Neural cell (in vitro differentiated cells): ENCODE results near the gene AFF2. TPM values are rescaled to one million over a fixed set of nuclear protein-coding genes. Genes with fewer than 3 reads are reported as not detected.

ENCODE experiments used
- H2AFZ ChIP-seq: fragments of 200-600, 300-800 bp; sonication (generic), shearing (Covaris generic); 2 replicates; pipeline ENCODE4 v1.6.0; 2014; ENCODE audit warnings: low read depth, mild to moderate bottlenecking, antibody characterized with exemption, low read length, moderate library complexity
- H3F3A ChIP-seq: fragments of 200-600 bp; shearing (Covaris generic); 2 replicates; pipeline ENCODE4 v1.6.1; 2016; ENCODE audit warnings: mild to moderate bottlenecking, moderate library complexity, mixed read lengths, antibody characterized with exemption, low read length; ENCODE audit not compliant: insufficient read depth, poor library complexity, severe bottlenecking
- H3K27ac ChIP-seq: fragments of 200-600, 300-800 bp; sonication (generic), shearing (Covaris generic); 2 replicates; pipeline ENCODE4 v1.5.1; 2014; ENCODE audit warnings: mild to moderate bottlenecking, low read length, moderate library complexity
- H3K27me3 ChIP-seq: fragments of 300-800, 200-600 bp; sonication (generic), shearing (Covaris generic); 2 replicates; pipeline ENCODE4 v1.6.0; 2014; ENCODE audit warnings: mild to moderate bottlenecking, low read depth, low read length, moderate library complexity; ENCODE audit not compliant: insufficient read depth
- H3K36me3 ChIP-seq: fragments of 300-800, 200-600 bp; sonication (generic), shearing (Covaris generic); 2 replicates; pipeline ENCODE4 v1.5.1; 2014; ENCODE audit warnings: mild to moderate bottlenecking, antibody characterized with exemption, low read length, moderate library complexity; ENCODE audit not compliant: insufficient read depth
- H3K4me2 ChIP-seq: fragments of 300-800, 200-600 bp; sonication (generic), shearing (Covaris generic); 2 replicates; pipeline ENCODE4 v1.6.0; 2014; ENCODE audit warnings: mild to moderate bottlenecking, low read length
- H3K4me3 ChIP-seq: fragments of 300-800, 200-600 bp; sonication (generic), shearing (Covaris generic); 2 replicates; pipeline ENCODE4 v1.5.1; 2014; ENCODE audit warnings: mild to moderate bottlenecking, low read length, moderate library complexity
- H3K79me2 ChIP-seq: fragments of 200-600 bp; shearing (Covaris generic); replicated peaks from 2 replicates; pipeline ENCODE4 v1.6.0; 2014; ENCODE audit warnings: mild to moderate bottlenecking, low read length, moderate library complexity; ENCODE audit not compliant: insufficient read depth
- H3K9ac ChIP-seq: fragments of 300-800, 200-600 bp; sonication (generic), shearing (Covaris generic); 2 replicates; pipeline ENCODE4 v1.6.1; 2016; ENCODE audit warnings: mild to moderate bottlenecking, low read length, mixed read lengths
- H3K9me2 ChIP-seq: fragments of 200-600 bp; shearing (Covaris generic); 2 replicates; pipeline ENCODE4 v1.6.1; 2016; ENCODE audit warnings: mild to moderate bottlenecking, low read length, mixed read lengths; ENCODE audit not compliant: insufficient read depth
- H3K9me3 ChIP-seq: fragments of 200-600, 300-800 bp; sonication (generic), shearing (Covaris generic); 2 replicates; pipeline ENCODE4 v1.6.1; 2016; ENCODE audit warnings: mild to moderate bottlenecking, mixed run types, low read length, moderate library complexity, mixed read lengths
- H4K20me1 ChIP-seq: fragments of 200-600 bp; shearing (Covaris generic); 2 replicates; pipeline ENCODE4 v1.6.1; 2016; ENCODE audit warnings: mild to moderate bottlenecking, mixed run types; ENCODE audit not compliant: insufficient read depth
- EP300 ChIP-seq: fragments of 450-650 bp; conservative IDR thresholded peaks from 2 replicates; pipeline ENCODE4 v1.6.1; 2014; ENCODE audit warnings: antibody characterized with exemption, mild to moderate bottlenecking, moderate library complexity; ENCODE audit not compliant: poor library complexity, severe bottlenecking
- EZH2 ChIP-seq: fragments of 200-600, 300-800 bp; shearing (Covaris generic), sonication (generic); IDR thresholded peaks from 2 replicates; pipeline ENCODE4 v1.6.1; 2014; ENCODE audit warnings: antibody characterized with exemption, low read length, borderline replicate concordance, mild to moderate bottlenecking; ENCODE audit not compliant: insufficient read depth, poor library complexity, severe bottlenecking
- MXI1 ChIP-seq: fragments of 450-650 bp; conservative IDR thresholded peaks from 2 replicates; pipeline ENCODE4 v1.6.1; 2014; ENCODE audit warnings: antibody characterized with exemption, mild to moderate bottlenecking; ENCODE audit not compliant: poor library complexity, severe bottlenecking
- POLR2AphosphoS5 ChIP-seq: IDR thresholded peaks from 2 replicates; pipeline ENCODE4 v1.6.1; 2012
- RAD21 ChIP-seq: fragments of 450-650 bp; conservative IDR thresholded peaks from 2 replicates; pipeline ENCODE4 v1.6.1; 2014; ENCODE audit warnings: antibody characterized with exemption, mild to moderate bottlenecking, moderate library complexity
- SMC3 ChIP-seq: fragments of 450-650 bp; conservative IDR thresholded peaks from 2 replicates; pipeline ENCODE4 v1.6.1; 2014; ENCODE audit warnings: antibody characterized with exemption, mild to moderate bottlenecking, moderate library complexity; ENCODE audit not compliant: poor library complexity
- TAF1 ChIP-seq: IDR thresholded peaks from 2 replicates; pipeline ENCODE4 v1.6.1; 2012; ENCODE audit warnings: low read depth
- polyA plus RNA-seq: library from polyadenylated mRNA; depleted of rRNA; stranded (reverse); fragments of >200 nt; gene quantifications from 2 replicates; pipeline ENCODE4 v1.2.3, GENCODE V29; 2014
- TF ChIP-seq, protein P1 (sequence below): fragments of 450-650 bp; IDR thresholded peaks from 2 replicates; pipeline ENCODE4 v1.5.1; 2014; ENCODE audit warnings: antibody characterized with exemption, mild to moderate bottlenecking, moderate library complexity; ENCODE audit not compliant: poor library complexity, severe bottlenecking
- TF ChIP-seq, protein P2 (sequence below): IDR thresholded peaks from 2 replicates; pipeline ENCODE4 v1.6.1; 2012; ENCODE audit warnings: borderline replicate concordance

Gene AFF2
- polyA plus RNA-seq, 1 donor from 2014 or later: 10.5 TPM

DNA sequence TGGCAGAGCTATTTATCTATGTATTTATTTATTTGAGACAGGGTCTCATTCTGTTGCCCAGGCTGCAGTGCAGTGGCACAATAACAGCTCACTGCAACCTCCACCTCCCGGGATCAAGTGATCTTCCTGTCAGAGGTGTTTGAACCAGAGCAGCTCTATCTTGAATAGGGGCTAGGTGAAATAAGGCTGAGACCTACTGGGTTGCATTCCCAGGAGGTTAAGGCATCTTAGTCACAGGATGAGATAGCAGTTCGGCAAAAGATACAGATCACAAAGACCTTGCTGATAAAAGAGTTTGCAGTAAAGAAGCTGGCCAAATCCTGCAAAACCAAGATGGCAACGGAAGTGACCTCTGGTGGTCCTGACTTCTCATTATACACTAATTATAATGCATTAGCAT is 501.9 kb downstream of the AFF2 start:
- Histone ChIP-seq H3F3A (no peaks in the 10 kb centered on the region), H3K36me3 (no peaks in the 10 kb centered on the region), H3K9me3 (no peaks in the 10 kb centered on the region), H3K4me3 (no peak overlapping the region), H3K79me2 (no peaks in the 10 kb centered on the region), H2AFZ (no peak overlapping the region), H3K27me3 (no peaks in the 10 kb centered on the region), H3K27ac (no peak overlapping the region), H3K9ac (no peak overlapping the region), H3K9me2 (no peaks in the 10 kb centered on the region), H4K20me1 (no peaks in the 10 kb centered on the region), H3K4me2 (no peak overlapping the region)
- TF ChIP-seq EZH2 (no peak), POLR2AphosphoS5 (no peak), EP300 (no peak), TAF1 (no peak), SMC3 (no peak), MXI1 (no peak), RAD21 (no peak)
- TF ChIP-seq, protein P1, sequence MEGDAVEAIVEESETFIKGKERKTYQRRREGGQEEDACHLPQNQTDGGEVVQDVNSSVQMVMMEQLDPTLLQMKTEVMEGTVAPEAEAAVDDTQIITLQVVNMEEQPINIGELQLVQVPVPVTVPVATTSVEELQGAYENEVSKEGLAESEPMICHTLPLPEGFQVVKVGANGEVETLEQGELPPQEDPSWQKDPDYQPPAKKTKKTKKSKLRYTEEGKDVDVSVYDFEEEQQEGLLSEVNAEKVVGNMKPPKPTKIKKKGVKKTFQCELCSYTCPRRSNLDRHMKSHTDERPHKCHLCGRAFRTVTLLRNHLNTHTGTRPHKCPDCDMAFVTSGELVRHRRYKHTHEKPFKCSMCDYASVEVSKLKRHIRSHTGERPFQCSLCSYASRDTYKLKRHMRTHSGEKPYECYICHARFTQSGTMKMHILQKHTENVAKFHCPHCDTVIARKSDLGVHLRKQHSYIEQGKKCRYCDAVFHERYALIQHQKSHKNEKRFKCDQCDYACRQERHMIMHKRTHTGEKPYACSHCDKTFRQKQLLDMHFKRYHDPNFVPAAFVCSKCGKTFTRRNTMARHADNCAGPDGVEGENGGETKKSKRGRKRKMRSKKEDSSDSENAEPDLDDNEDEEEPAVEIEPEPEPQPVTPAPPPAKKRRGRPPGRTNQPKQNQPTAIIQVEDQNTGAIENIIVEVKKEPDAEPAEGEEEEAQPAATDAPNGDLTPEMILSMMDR: no peak
- TF ChIP-seq, protein P2, sequence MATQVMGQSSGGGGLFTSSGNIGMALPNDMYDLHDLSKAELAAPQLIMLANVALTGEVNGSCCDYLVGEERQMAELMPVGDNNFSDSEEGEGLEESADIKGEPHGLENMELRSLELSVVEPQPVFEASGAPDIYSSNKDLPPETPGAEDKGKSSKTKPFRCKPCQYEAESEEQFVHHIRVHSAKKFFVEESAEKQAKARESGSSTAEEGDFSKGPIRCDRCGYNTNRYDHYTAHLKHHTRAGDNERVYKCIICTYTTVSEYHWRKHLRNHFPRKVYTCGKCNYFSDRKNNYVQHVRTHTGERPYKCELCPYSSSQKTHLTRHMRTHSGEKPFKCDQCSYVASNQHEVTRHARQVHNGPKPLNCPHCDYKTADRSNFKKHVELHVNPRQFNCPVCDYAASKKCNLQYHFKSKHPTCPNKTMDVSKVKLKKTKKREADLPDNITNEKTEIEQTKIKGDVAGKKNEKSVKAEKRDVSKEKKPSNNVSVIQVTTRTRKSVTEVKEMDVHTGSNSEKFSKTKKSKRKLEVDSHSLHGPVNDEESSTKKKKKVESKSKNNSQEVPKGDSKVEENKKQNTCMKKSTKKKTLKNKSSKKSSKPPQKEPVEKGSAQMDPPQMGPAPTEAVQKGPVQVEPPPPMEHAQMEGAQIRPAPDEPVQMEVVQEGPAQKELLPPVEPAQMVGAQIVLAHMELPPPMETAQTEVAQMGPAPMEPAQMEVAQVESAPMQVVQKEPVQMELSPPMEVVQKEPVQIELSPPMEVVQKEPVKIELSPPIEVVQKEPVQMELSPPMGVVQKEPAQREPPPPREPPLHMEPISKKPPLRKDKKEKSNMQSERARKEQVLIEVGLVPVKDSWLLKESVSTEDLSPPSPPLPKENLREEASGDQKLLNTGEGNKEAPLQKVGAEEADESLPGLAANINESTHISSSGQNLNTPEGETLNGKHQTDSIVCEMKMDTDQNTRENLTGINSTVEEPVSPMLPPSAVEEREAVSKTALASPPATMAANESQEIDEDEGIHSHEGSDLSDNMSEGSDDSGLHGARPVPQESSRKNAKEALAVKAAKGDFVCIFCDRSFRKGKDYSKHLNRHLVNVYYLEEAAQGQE: no peak

DNA sequence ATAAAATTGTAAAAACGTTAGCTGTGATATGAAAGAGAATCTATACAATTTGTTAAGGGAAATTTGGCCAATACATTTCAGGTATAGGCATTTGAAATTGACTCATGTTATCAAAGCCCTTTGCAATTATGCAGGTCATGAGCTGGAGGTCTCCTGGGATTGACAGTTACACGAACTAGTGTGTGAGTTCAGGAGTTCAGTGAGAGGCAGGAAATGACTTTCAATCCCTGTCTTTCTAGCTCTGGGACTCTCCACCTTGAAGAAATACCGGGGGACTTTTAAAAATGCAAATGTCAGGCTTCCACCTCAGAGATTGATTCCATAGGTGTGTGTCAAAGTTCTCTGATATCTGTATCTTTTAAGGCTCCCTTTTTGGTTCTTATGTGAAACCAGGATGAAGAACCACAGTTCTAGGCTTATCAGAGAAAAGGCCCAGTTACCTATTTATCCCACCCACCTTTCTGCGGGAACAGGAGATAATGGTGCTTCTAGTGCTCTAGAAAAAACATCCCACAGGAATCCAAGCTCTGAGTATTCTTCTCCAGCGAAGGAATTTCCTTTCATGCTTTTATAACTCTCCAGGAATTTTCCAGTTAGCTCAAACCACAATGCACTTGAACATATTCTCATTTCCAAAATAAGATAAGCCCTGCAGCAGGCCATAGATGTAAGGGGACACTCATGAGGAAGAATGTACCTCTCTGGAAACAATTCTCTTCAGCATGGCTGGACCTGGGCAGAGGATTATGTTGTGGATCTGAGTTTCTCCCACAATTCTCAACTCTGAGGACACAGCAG is 503.6 kb downstream of the AFF2 start:
- Histone ChIP-seq H3K27me3 (no peaks in the 10 kb centered on the region), H3K4me2 (no peak overlapping the region), H3K9ac (no peak overlapping the region), H3F3A (no peaks in the 10 kb centered on the region), H2AFZ (no peak overlapping the region), H3K36me3 (no peaks in the 10 kb centered on the region), H3K9me3 (no peaks in the 10 kb centered on the region), H3K27ac (no peak overlapping the region), H3K79me2 (no peaks in the 10 kb centered on the region), H3K9me2 (no peaks in the 10 kb centered on the region), H4K20me1 (no peaks in the 10 kb centered on the region), H3K4me3 (no peak overlapping the region)
- TF ChIP-seq, protein P1: no peak
- TF ChIP-seq EZH2 (no peak), MXI1 (no peak), EP300 (no peak)
- TF ChIP-seq, protein P2: no peak
